Gastrocnemius medialis (tissue), 4 donors: ENCODE results near the gene TCP11. TPM values are rescaled to one million over a fixed set of nuclear protein-coding genes. Genes with fewer than 3 reads are reported as not detected.

Experiments used
- ATAC-seq, 2 donors: fragments of 150-250 bp; one replicate each; pipeline ENCODE4 v1.9.1; 2016
- DNase-seq, 2 donors: peaks; one replicate each; pipeline ENCODE4 v3.0.0-alpha.2; 2019
- H3K27ac ChIP-seq, 4 donors: fragments of 200-600 bp; sonication (generic); 1 replicate in 1 of 4; 2 replicates in 3 of 4; pipeline ENCODE4 v1.5.1; 2016 to 2018; ENCODE audit warnings: mild to moderate bottlenecking in 2 of 4, moderate library complexity in 1 of 4
- H3K27me3 ChIP-seq, 3 donors: fragments of 200-600 bp; sonication (generic) in 2 of 3; 1 replicate in 1 of 3; 2 replicates in 2 of 3; pipeline versions ENCODE4 v1.5.1 to v1.6.0; 2016 to 2019; ENCODE audit warnings: mild to moderate bottlenecking in 1 of 3, moderate library complexity in 1 of 3
- H3K36me3 ChIP-seq, 2 donors: fragments of 200-600 bp; sonication (generic) in 1 of 2; one replicate each; pipeline ENCODE4 v1.5.1; 2017 to 2018
- H3K4me1 ChIP-seq, 2 donors: fragments of 200-600 bp; sonication (generic) in 1 of 2; one replicate each; pipeline ENCODE4 v1.5.1; 2016 to 2017; ENCODE audit warnings: mild to moderate bottlenecking in 2 of 2
- H3K4me3 ChIP-seq, 4 donors: fragments of 200-600 bp; sonication (generic) in 3 of 4; 1 replicate in 1 of 4; 2 replicates in 3 of 4; pipeline ENCODE4 v1.5.1; 2016 to 2019; ENCODE audit warnings: mild to moderate bottlenecking in 2 of 4
- H3K9me3 ChIP-seq, 3 donors: fragments of 200-600 bp; sonication (generic) in 2 of 3; 1 replicate in 1 of 3; 2 replicates in 2 of 3; pipeline ENCODE4 v1.5.1; 2016 to 2019
- CTCF ChIP-seq, 5 experiments: fragments of 450-650 bp in 3 of 5; fragments of 200-600 bp in 2 of 5; sonication (generic) in 2 of 5; IDR thresholded peaks in 4 of 5; conservative IDR thresholded peaks in 1 of 5; 1 replicate in 4 of 5; 2 replicates in 1 of 5; pipeline ENCODE4 v1.5.1; 2016 to 2019; ENCODE audit warnings: antibody characterized with exemption in 5 of 5, mild to moderate bottlenecking in 3 of 5, moderate library complexity in 3 of 5
- POLR2A ChIP-seq, 2 donors: fragments of 450-650 bp; IDR thresholded peaks; one replicate each; pipeline ENCODE4 v1.6.1; 2017; ENCODE audit warnings: antibody characterized with exemption in 2 of 2, mild to moderate bottlenecking in 2 of 2, moderate library complexity in 2 of 2
- in situ Hi-C, 4 donors: fragments of 200-750 bp; cut with MboI; loops; one replicate each; pipeline versions ENCODE4 v1.15.0 to v1.8.0; 2017; ENCODE audit warnings: low sequenced_read_pairs in 4 of 4
- intact Hi-C: fragments of 100-400 bp; cut with DNase I; formaldehyde crosslinking; loops from one replicate; pipeline ENCODE4 v1.15.1; 2023; ENCODE audit warnings: low total_unique reads
- total RNA-seq, 4 donors: library from RNA; depleted of rRNA; stranded (reverse); fragments of >200 nt; gene quantifications; one replicate each; pipeline versions ENCODE4 v1.1.0 to v1.2.3, GENCODE V29; 2016

TCP11 gene
- total RNA-seq, 4 donors from 2014 or later = 0.41 TPM; not detected in 3

- Histone ChIP-seq H3K27me3 (peaks cover 0 to 7% (median 5%) of the 10 kb centered on the region in 3 donors), H3K4me3 (no peak overlapping the region), H3K9me3 (no peaks in the 10 kb centered on the region), H3K36me3 (no peaks in the 10 kb centered on the region), H3K4me1 (peaks cover 0 to 11% of the 10 kb centered on the region in 2 donors), H3K27ac (no peak overlapping the region)
- no peak for TF ChIP-seq CTCF (IDR thresholded peaks at IDR 0.05 in 4 of 5, conservative IDR thresholded peaks at IDR 0.05 in 1 of 5)
- TF ChIP-seq POLR2A (IDR thresholded peaks at IDR 0.05) = no peak
- in situ Hi-C loops (no loop called here), intact Hi-C loops (no loop called here)
- no peak for ATAC-seq
- no peak for DNase-seq
Measured at GRCh38 chr6:35178932-35179832, 38.0 kb upstream of the TCP11 start.

GRCh38 chr6:35178012-35178411 is 36.9 kb upstream of the TCP11 start:
- Histone ChIP-seq H3K4me3 (no peak overlapping the region), H3K36me3 (no peaks in the 10 kb centered on the region), H3K27me3 (peaks cover 0 to 7% (median 5%) of the 10 kb centered on the region in 3 donors), H3K9me3 (no peaks in the 10 kb centered on the region), H3K4me1 (peaks cover 0 to 11% of the 10 kb centered on the region in 2 donors), H3K27ac (no peak overlapping the region)
- no peak for DNase-seq
- in situ Hi-C loops = no loop called here
- ATAC-seq = no peak
- intact Hi-C loops = no loop called here
- TF ChIP-seq POLR2A (IDR thresholded peaks at IDR 0.05) = no peak
- TF ChIP-seq CTCF (IDR thresholded peaks at IDR 0.05 in 4 of 5, conservative IDR thresholded peaks at IDR 0.05 in 1 of 5) = no peak

- intact Hi-C loops = no loop called here
- H3K36me3 ChIP-seq = no peaks in the 10 kb centered on the region
- no peaks in the 10 kb centered on the region for H3K9me3 ChIP-seq
- no peak for TF ChIP-seq POLR2A (IDR thresholded peaks at IDR 0.05)
- TF ChIP-seq CTCF (IDR thresholded peaks at IDR 0.05 in 4 of 5, conservative IDR thresholded peaks at IDR 0.05 in 1 of 5) = no peak
- in situ Hi-C loops = no loop called here
- no peak overlapping the region for H3K4me3 ChIP-seq
- H3K4me1 ChIP-seq = peaks cover 0 to 11% of the 10 kb centered on the region in 2 donors
- H3K27ac ChIP-seq = no peak overlapping the region
- ATAC-seq (no peak), DNase-seq (no peak)
- H3K27me3 ChIP-seq = peaks cover 0 to 7% (median 5%) of the 10 kb centered on the region in 3 donors
Measured at GRCh38 chr6:35177596-35177995, 36.5 kb upstream of the TCP11 start.

GRCh38 chr6:35177157-35177556 is 36.0 kb upstream of the TCP11 start:
- no peak for TF ChIP-seq CTCF (IDR thresholded peaks at IDR 0.05 in 4 of 5, conservative IDR thresholded peaks at IDR 0.05 in 1 of 5)
- H3K4me3 ChIP-seq = no peak overlapping the region
- no peaks in the 10 kb centered on the region for H3K36me3 ChIP-seq
- H3K27me3 ChIP-seq = peaks cover 0 to 6% (median 2%) of the 10 kb centered on the region in 3 donors
- peaks cover 0 to 11% of the 10 kb centered on the region in 2 donors for H3K4me1 ChIP-seq
- intact Hi-C loops = no loop called here
- no peaks in the 10 kb centered on the region for H3K9me3 ChIP-seq
- no peak overlapping the region for H3K27ac ChIP-seq
- DNase-seq (no peak), ATAC-seq (no peak)
- in situ Hi-C loops = no loop called here
